ENCODE data around the gene MRE11. TPM values are rescaled to one million over a fixed set of nuclear protein-coding genes. Genes with fewer than 3 reads are reported as not detected.

The MRE11 gene
- total RNA-seq: 1 to 10 TPM; 4.5 to 7.7 (median 5.0) TPM
- long read RNA-seq: 0 reads

- Histone ChIP-seq H3K4me1 (peaks cover 0 to 15% (median 3%) of the 10 kb centered on the region in 4 donors), H3K9me3 (no peaks in the 10 kb centered on the region), H3K27ac (peak within 1 kb of the TSS; percentile 49 to 75 (median 55)), H3K27me3 (no peaks in the 10 kb centered on the region), H3K36me3 (peaks cover 0 to 18% (median 7%) of the 10 kb centered on the region in 4 donors), H3K4me3 (peak within 1 kb of the TSS; percentile 83 to 89 (median 87))
- intact Hi-C loops (cut with DNase I): no loop called here
- DNase-seq (peak; percentile 95 to 97 (median 97)), ATAC-seq (peak; percentile 100)
- TF ChIP-seq CTCF (IDR thresholded peaks at IDR 0.05): no peak
- TF ChIP-seq POLR2A (IDR thresholded peaks at IDR 0.05): peak; percentile 68
- WGBS (ENCODE audit: insufficient coverage, low coverage, low lambda C conversion rate, missing lambda C conversion rate): under 1% methylated on average over 37 of the region's 55 CpGs
These were observed at the start of gene MRE11, which contains the start of gene ANKRD49 for GRCh38 chr11:94493281-94494125. Gene MRE11 (minus strand): TSS chr11:94493844. CDS start chr11:94492801, 1,043 bp downstream. Gene ANKRD49 (plus strand): TSS chr11:94493984. CDS start chr11:94496694, 2,710 bp downstream.

GRCh38 chr11:94539420-94539819 is 45.8 kb upstream of the MRE11 start:
- H3K27ac ChIP-seq: no peak overlapping the region
- 33% methylated on average over 1 of the region's 1 CpG for WGBS (ENCODE audit: insufficient coverage, low coverage, low lambda C conversion rate, missing lambda C conversion rate)
- H3K27me3 ChIP-seq: no peaks in the 10 kb centered on the region
- intact Hi-C loops (cut with DNase I): no loop called here
- H3K4me1 ChIP-seq: no peaks in the 10 kb centered on the region
- H3K4me3 ChIP-seq: no peak overlapping the region
- ATAC-seq: no peak
- no peak for TF ChIP-seq CTCF (IDR thresholded peaks at IDR 0.05)
- TF ChIP-seq POLR2A (IDR thresholded peaks at IDR 0.05): no peak
- H3K36me3 ChIP-seq: no peaks in the 10 kb centered on the region
- no peaks in the 10 kb centered on the region for H3K9me3 ChIP-seq
- DNase-seq: no peak

- Histone ChIP-seq H3K4me1 (no peaks in the 10 kb centered on the region), H3K27me3 (no peaks in the 10 kb centered on the region), H3K27ac (no peak overlapping the region), H3K9me3 (no peaks in the 10 kb centered on the region), H3K36me3 (no peaks in the 10 kb centered on the region), H3K4me3 (no peak overlapping the region)
- 53% methylated on average over 3 of the region's 3 CpGs for WGBS (ENCODE audit: insufficient coverage, low coverage, low lambda C conversion rate, missing lambda C conversion rate)
- intact Hi-C loops (cut with DNase I): no loop called here
- no peak for DNase-seq
- TF ChIP-seq CTCF (IDR thresholded peaks at IDR 0.05): no peak
- no peak for TF ChIP-seq POLR2A (IDR thresholded peaks at IDR 0.05)
- ATAC-seq: peak in 1 of 4 donors; percentile 43
These were observed 43.5 kb upstream of the MRE11 start for GRCh38 chr11:94537031-94537600.

- H3K9me3 ChIP-seq: no peaks in the 10 kb centered on the region
- ATAC-seq: peak in 1 of 4 donors; percentile 71
- no peaks in the 10 kb centered on the region for H3K36me3 ChIP-seq
- intact Hi-C loops (cut with DNase I): no loop called here
- TF ChIP-seq CTCF (IDR thresholded peaks at IDR 0.05) (no peak), POLR2A (IDR thresholded peaks at IDR 0.05) (no peak)
- no peaks in the 10 kb centered on the region for H3K27me3 ChIP-seq
- no peak overlapping the region for H3K27ac ChIP-seq
- no peak for DNase-seq
- H3K4me3 ChIP-seq: no peak overlapping the region
- no peaks in the 10 kb centered on the region for H3K4me1 ChIP-seq
These were observed 42.7 kb upstream of the MRE11 start for GRCh38 chr11:94536386-94536785.

Data from right lobe of liver (tissue), 6 donors.